Measurements from ENCODE around the gene MCRIP2. TPM values are rescaled to one million over a fixed set of nuclear protein-coding genes. Genes with fewer than 3 reads are reported as not detected.

The MCRIP2 gene
- total and polyA plus RNA-seq, 2 experiments from 2014 or later, result 64.3 to 67.7 TPM

DNA sequence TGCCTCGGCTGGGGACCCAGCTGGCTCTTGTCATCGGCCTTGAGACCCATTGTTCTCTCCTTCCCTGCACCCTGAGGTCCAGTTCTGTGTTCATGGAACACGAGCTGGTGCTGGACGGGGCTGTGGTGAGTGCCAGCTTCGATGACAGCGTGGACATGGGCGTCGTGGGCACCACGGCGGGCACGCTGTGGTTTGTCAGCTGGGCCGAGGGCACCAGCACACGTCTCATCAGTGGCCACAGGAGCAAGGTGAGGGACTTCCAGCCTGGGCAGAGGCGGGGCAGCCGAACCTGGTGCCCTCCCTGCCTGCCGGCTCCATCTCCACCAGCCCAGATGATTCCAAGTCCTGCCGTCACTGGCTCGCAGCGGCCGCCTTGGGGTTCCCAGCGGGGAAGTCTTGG lies 21.0 kb downstream of the MCRIP2 start:
- Mint-ChIP-seq H3K4me1 (no peaks in the 10 kb centered on the region), H3K9me3 (no peaks in the 10 kb centered on the region; the same call in 2 of the 3 replicates), H3K27ac (no peak overlapping the region), H3K4me3 (no peak overlapping the region), H3K27me3 (ENCODE audit: insufficient read depth, low read depth, poor library complexity) (peaks cover 4% of the 10 kb centered on the region), H3K36me3 (ENCODE audit: low read depth) (peaks cover 8% of the 10 kb centered on the region; the same call in 1 of the 3 replicates)
- TF ChIP-seq, protein P1, sequence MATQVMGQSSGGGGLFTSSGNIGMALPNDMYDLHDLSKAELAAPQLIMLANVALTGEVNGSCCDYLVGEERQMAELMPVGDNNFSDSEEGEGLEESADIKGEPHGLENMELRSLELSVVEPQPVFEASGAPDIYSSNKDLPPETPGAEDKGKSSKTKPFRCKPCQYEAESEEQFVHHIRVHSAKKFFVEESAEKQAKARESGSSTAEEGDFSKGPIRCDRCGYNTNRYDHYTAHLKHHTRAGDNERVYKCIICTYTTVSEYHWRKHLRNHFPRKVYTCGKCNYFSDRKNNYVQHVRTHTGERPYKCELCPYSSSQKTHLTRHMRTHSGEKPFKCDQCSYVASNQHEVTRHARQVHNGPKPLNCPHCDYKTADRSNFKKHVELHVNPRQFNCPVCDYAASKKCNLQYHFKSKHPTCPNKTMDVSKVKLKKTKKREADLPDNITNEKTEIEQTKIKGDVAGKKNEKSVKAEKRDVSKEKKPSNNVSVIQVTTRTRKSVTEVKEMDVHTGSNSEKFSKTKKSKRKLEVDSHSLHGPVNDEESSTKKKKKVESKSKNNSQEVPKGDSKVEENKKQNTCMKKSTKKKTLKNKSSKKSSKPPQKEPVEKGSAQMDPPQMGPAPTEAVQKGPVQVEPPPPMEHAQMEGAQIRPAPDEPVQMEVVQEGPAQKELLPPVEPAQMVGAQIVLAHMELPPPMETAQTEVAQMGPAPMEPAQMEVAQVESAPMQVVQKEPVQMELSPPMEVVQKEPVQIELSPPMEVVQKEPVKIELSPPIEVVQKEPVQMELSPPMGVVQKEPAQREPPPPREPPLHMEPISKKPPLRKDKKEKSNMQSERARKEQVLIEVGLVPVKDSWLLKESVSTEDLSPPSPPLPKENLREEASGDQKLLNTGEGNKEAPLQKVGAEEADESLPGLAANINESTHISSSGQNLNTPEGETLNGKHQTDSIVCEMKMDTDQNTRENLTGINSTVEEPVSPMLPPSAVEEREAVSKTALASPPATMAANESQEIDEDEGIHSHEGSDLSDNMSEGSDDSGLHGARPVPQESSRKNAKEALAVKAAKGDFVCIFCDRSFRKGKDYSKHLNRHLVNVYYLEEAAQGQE (IDR thresholded peaks at IDR 0.05; ENCODE audit: unreplicated experiment), result no peak
- TF ChIP-seq, protein P2, sequence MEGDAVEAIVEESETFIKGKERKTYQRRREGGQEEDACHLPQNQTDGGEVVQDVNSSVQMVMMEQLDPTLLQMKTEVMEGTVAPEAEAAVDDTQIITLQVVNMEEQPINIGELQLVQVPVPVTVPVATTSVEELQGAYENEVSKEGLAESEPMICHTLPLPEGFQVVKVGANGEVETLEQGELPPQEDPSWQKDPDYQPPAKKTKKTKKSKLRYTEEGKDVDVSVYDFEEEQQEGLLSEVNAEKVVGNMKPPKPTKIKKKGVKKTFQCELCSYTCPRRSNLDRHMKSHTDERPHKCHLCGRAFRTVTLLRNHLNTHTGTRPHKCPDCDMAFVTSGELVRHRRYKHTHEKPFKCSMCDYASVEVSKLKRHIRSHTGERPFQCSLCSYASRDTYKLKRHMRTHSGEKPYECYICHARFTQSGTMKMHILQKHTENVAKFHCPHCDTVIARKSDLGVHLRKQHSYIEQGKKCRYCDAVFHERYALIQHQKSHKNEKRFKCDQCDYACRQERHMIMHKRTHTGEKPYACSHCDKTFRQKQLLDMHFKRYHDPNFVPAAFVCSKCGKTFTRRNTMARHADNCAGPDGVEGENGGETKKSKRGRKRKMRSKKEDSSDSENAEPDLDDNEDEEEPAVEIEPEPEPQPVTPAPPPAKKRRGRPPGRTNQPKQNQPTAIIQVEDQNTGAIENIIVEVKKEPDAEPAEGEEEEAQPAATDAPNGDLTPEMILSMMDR (conservative IDR thresholded peaks at IDR 0.05; ENCODE audit: low read depth in 2 of 2), result no peak
- no peak for TF ChIP-seq CREB1 (CRISPR knock-in tag; IDR thresholded peaks at IDR 0.05; ENCODE audit: low read depth)
- TF ChIP-seq POLR2AphosphoS5 (IDR thresholded peaks at IDR 0.05; ENCODE audit: low read depth), result no peak
- no peak for TF ChIP-seq JUNB (IDR thresholded peaks at IDR 0.05; ENCODE audit: unreplicated experiment)
- TF ChIP-seq ZNF114 (CRISPR knock-in tag; IDR thresholded peaks at IDR 0.05), result no peak
- TF ChIP-seq, protein P3, sequence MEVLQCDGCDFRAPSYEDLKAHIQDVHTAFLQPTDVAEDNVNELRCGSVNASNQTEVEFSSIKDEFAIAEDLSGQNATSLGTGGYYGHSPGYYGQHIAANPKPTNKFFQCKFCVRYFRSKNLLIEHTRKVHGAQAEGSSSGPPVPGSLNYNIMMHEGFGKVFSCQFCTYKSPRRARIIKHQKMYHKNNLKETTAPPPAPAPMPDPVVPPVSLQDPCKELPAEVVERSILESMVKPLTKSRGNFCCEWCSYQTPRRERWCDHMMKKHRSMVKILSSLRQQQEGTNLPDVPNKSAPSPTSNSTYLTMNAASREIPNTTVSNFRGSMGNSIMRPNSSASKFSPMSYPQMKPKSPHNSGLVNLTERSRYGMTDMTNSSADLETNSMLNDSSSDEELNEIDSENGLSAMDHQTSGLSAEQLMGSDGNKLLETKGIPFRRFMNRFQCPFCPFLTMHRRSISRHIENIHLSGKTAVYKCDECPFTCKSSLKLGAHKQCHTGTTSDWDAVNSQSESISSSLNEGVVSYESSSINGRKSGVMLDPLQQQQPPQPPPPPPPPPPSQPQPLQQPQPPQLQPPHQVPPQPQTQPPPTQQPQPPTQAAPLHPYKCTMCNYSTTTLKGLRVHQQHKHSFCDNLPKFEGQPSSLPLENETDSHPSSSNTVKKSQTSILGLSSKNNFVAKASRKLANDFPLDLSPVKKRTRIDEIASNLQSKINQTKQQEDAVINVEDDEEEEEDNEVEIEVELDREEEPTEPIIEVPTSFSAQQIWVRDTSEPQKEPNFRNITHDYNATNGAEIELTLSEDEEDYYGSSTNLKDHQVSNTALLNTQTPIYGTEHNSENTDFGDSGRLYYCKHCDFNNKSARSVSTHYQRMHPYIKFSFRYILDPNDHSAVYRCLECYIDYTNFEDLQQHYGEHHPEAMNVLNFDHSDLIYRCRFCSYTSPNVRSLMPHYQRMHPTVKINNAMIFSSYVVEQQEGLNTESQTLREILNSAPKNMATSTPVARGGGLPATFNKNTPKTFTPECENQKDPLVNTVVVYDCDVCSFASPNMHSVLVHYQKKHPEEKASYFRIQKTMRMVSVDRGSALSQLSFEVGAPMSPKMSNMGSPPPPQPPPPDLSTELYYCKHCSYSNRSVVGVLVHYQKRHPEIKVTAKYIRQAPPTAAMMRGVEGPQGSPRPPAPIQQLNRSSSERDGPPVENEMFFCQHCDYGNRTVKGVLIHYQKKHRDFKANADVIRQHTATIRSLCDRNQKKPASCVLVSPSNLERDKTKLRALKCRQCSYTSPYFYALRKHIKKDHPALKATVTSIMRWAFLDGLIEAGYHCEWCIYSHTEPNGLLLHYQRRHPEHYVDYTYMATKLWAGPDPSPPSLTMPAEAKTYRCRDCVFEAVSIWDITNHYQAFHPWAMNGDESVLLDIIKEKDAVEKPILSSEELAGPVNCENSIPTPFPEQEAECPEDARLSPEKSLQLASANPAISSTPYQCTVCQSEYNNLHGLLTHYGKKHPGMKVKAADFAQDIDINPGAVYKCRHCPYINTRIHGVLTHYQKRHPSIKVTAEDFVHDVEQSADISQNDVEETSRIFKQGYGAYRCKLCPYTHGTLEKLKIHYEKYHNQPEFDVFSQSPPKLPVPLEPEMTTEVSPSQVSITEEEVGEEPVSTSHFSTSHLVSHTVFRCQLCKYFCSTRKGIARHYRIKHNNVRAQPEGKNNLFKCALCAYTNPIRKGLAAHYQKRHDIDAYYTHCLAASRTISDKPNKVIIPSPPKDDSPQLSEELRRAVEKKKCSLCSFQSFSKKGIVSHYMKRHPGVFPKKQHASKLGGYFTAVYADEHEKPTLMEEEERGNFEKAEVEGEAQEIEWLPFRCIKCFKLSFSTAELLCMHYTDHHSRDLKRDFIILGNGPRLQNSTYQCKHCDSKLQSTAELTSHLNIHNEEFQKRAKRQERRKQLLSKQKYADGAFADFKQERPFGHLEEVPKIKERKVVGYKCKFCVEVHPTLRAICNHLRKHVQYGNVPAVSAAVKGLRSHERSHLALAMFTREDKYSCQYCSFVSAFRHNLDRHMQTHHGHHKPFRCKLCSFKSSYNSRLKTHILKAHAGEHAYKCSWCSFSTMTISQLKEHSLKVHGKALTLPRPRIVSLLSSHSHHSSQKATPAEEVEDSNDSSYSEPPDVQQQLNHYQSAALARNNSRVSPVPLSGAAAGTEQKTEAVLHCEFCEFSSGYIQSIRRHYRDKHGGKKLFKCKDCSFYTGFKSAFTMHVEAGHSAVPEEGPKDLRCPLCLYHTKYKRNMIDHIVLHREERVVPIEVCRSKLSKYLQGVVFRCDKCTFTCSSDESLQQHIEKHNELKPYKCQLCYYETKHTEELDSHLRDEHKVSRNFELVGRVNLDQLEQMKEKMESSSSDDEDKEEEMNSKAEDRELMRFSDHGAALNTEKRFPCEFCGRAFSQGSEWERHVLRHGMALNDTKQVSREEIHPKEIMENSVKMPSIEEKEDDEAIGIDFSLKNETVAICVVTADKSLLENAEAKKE (CRISPR knock-in tag; IDR thresholded peaks at IDR 0.05), result no peak
- no peak for TF ChIP-seq ZNF331 (CRISPR knock-in tag; IDR thresholded peaks at IDR 0.05; ENCODE audit: low read depth)
- TF ChIP-seq, protein P4, sequence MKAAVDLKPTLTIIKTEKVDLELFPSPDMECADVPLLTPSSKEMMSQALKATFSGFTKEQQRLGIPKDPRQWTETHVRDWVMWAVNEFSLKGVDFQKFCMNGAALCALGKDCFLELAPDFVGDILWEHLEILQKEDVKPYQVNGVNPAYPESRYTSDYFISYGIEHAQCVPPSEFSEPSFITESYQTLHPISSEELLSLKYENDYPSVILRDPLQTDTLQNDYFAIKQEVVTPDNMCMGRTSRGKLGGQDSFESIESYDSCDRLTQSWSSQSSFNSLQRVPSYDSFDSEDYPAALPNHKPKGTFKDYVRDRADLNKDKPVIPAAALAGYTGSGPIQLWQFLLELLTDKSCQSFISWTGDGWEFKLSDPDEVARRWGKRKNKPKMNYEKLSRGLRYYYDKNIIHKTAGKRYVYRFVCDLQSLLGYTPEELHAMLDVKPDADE (IDR thresholded peaks at IDR 0.05), result no peak
- TF ChIP-seq EZH2phosphoT487 (IDR thresholded peaks at IDR 0.05; ENCODE audit: unreplicated experiment), result no peak
- TF ChIP-seq STAT1 (IDR thresholded peaks at IDR 0.05; ENCODE audit: unreplicated experiment), result no peak
- TF ChIP-seq EZH2 (IDR thresholded peaks at IDR 0.05; ENCODE audit: low read depth, unreplicated experiment), result no peak
- TF ChIP-seq NANOG (IDR thresholded peaks at IDR 0.05; ENCODE audit: borderline replicate concordance), result no peak
- Histone ChIP-seq H3K4me3 (no peak overlapping the region), H3K4me1 (ENCODE audit: insufficient read depth) (no peaks in the 10 kb centered on the region), H3K36me3 (ENCODE audit: insufficient read depth) (no peaks in the 10 kb centered on the region), H3K27me3 (ENCODE audit: insufficient read depth) (no peaks in the 10 kb centered on the region), H3K79me2 (replicated peaks; ENCODE audit: insufficient read depth) (no peaks in the 10 kb centered on the region), H3K4me2 (no peak overlapping the region), H2AFZ (no peak overlapping the region), H3K27ac (ENCODE audit: low read depth) (no peak overlapping the region), H4K20me1 (replicated peaks; ENCODE audit: insufficient read depth) (no peaks in the 10 kb centered on the region), H3K9me2 (ENCODE audit: insufficient read depth) (no peaks in the 10 kb centered on the region), H3F3A (replicated peaks; ENCODE audit: low read depth) (0 out of 2 replicates have a peak, but pooled peaks cover 4% of the 10 kb centered on the region)
- DNase-seq (ENCODE audit: low spot score) (no peak), ATAC-seq (no peak)

Data from GM23338 (cell line).